ENCODE data around the gene YJEFN3.

The YJEFN3 gene

DNA sequence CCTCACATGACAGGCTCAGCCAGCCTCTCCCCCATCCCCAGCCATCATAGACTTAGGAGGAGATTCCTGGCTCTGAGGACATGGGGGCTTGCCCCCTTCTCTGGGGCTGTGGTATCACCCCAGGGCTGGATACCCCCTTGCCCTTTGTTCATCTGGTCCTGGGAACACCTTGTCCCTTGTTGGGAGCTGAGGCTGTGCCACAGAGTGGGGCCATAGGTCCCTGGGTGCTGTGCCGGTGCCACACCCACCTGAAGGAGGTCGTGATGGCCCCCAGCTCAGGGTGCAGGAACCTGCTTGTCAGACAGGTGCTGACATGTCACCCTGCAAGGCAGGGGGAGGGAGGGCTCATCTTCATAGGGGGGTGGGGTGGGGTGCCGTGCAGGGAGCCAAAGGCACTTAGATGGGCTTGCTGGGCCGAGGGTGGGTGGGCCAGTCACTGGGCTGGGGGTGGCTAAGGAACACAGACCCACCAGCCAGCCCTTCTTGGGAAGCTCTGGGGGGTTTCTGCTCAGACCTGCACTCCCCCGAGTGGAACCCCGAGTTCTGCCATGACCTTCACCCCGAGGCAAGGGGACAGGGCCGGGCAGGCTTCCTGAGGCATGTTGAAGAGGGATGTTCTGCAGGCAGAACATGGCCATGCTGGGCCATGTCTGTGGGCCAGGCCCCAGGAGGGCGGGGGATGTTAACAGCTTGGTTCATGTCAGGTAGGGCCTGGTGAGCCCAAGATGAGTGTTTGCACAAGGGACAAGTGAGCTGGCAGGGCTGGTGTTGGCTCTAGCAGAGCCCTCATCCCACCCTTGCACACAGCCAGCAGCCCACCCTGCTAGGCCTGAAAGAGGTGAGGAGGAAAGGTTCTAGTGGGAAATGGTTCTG, 41.4 kb upstream of the YJEFN3 start:
- TF ChIP-seq, protein P1, sequence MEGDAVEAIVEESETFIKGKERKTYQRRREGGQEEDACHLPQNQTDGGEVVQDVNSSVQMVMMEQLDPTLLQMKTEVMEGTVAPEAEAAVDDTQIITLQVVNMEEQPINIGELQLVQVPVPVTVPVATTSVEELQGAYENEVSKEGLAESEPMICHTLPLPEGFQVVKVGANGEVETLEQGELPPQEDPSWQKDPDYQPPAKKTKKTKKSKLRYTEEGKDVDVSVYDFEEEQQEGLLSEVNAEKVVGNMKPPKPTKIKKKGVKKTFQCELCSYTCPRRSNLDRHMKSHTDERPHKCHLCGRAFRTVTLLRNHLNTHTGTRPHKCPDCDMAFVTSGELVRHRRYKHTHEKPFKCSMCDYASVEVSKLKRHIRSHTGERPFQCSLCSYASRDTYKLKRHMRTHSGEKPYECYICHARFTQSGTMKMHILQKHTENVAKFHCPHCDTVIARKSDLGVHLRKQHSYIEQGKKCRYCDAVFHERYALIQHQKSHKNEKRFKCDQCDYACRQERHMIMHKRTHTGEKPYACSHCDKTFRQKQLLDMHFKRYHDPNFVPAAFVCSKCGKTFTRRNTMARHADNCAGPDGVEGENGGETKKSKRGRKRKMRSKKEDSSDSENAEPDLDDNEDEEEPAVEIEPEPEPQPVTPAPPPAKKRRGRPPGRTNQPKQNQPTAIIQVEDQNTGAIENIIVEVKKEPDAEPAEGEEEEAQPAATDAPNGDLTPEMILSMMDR (IDR thresholded peaks at IDR 0.05; ENCODE audit: low read depth, low read length), result no peak
- H3K4me3 ChIP-seq (ENCODE audit: low read depth, low read length), result no peak overlapping the region

DNA sequence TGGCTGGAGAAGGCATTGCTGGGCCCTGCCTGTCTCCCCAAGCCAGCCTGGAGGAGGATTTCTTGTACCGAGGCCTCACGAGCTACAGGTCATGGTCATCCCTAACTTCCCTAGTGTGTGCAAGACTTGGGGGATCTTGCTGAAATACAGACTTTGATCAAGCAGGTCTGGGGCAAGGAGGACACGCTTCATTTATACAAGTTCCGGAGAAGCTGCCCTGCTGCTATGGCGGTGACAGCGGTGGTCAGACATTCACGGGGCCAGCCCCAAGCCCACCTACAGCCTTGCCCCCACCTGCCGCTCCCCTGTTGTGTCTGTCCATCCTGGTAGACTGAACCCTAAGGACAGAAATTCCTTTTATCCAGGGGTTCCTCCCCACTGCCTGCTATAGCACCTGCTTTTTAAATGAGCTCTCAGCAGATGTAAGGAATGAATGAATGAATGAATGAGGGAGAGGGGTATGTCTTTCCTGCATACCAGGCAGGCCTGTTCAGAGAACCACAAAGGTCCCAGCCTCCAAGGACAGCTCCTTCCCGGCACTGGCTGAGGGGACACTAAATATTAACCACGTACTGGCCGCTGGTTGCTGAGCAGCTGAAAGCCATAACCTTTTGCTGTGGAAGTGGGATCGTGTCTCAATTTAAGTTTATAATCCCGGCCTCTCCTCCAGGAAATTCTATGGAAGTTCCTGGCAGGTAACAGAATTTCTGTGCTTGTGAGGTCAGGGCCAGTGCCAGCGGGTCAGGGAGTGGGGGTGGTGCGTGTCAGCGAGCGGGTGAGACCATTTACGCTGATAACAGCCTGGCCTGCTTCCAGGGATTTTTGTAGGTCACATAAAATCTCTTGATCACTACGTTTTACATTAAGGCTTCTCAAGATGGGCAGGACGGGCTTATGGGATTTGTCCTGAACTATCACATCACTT, 40.5 kb upstream of the YJEFN3 start:
- no peak overlapping the region for H3K4me3 ChIP-seq (ENCODE audit: low read depth, low read length)
- TF ChIP-seq, protein P1 (IDR thresholded peaks at IDR 0.05; ENCODE audit: low read depth, low read length), result no peak

DNA sequence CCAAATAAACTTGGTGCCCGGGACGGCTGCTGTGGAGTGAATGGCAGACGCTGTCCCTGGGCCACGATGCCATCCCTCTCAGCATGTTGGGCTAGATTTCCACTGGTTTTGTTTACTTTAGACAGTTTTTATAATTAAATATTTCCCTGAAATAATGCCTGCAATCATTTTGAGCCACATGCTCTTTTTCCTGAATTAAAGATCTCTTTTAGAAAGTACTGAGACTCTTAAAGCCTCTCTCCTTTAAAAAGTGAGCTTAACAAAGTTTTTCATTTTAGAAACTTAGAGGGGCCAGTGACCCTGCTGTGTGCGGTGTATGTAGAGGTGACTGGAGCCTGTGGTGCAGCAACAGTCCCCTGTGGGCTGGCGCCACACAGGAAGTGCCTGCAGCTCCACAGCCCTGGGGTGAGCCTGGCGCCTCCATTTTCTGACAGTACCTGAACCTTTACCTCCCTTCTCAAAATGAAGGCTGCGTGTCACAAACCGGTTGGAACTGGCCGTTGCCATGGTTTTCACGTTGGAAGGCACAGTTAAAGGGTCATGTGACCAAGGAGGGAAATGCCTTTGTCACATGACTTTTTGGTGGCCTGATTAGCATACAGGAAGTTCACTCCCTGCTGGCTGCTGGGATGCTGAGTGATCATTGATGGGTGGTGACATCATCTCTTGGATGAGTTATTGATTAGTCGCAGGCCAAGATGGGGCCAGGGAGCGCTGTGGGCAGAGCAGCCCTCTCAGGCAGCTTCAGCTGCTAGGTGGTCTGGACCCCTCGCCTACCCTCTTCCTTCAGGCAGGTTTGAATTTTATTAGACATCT, 39.6 kb upstream of the YJEFN3 start:
- TF ChIP-seq, protein P1 (IDR thresholded peaks at IDR 0.05; ENCODE audit: low read depth, low read length), result no peak
- peak overlapping the region; percentile 21; the same call in 1 of the 2 replicates for H3K4me3 ChIP-seq (ENCODE audit: low read depth, low read length)

DNA sequence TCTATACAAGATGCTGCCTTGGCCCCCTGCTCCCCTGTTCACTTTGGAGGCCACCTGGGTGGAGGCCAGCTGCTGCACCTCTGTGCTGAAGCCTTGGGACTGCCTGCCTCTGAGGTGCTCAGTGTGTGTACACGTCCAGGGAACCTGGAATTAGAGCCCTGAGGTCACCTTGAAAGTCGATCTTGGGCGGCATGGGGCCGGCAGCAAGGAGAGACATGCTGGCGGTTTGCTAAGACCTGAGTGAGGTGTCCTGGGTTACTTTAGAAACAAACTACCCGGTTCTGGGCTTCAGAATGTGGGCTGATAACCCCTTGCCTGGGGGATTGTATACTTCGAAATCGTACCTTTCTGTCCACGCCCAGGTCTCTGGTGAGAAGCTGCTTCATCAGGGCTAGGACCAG, 38.9 kb upstream of the YJEFN3 start:
- no peak overlapping the region for H3K4me3 ChIP-seq (ENCODE audit: low read depth, low read length)
- TF ChIP-seq, protein P1 (IDR thresholded peaks at IDR 0.05; ENCODE audit: low read depth, low read length), result no peak

GRCh38 chr19:19490214-19490968, 38.3 kb upstream of the YJEFN3 start:
- H3K4me3 ChIP-seq (ENCODE audit: low read depth, low read length), result no peak overlapping the region
- TF ChIP-seq, protein P1 (IDR thresholded peaks at IDR 0.05; ENCODE audit: low read depth, low read length), result peak; percentile 67

DNA sequence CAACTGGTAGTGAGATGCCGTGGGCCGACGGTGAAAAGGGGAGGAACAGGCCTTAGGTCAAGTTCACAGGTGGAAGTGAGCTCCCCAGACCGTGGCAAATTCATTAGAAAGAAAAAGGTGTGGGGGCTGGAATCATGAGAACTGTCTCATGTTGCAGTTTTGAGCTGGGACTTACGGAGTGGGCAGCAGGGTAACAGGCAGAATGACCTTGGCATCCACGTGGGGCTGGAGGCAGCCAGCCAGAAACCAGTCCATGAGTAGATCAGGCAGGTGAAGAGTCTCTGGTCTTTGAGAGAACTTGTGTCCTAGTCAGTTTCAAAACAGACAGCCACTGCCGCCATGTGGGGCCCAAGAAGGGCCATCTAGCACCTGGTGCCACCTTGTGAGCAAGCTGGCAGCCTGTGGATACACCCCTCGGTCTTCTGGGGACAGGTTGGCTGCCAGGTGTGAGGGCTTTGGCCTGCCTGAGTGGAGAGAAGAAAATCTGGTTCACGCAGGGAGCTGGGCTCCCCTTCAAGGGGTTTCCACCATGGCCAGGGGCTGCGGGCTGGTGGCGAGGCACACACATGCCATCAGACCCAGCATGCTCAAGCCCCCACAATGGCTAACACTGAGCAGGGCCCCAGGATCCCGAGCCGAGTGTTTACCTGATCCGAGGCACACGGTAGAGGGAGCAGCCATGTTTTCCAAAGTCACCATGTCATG, 37.2 kb upstream of the YJEFN3 start:
- H3K4me3 ChIP-seq (ENCODE audit: low read depth, low read length), result no peak overlapping the region
- TF ChIP-seq, protein P1 (IDR thresholded peaks at IDR 0.05; ENCODE audit: low read depth, low read length), result no peak
